ENCODE results near the gene HNRNPA3.

HNRNPA3 gene

DNA sequence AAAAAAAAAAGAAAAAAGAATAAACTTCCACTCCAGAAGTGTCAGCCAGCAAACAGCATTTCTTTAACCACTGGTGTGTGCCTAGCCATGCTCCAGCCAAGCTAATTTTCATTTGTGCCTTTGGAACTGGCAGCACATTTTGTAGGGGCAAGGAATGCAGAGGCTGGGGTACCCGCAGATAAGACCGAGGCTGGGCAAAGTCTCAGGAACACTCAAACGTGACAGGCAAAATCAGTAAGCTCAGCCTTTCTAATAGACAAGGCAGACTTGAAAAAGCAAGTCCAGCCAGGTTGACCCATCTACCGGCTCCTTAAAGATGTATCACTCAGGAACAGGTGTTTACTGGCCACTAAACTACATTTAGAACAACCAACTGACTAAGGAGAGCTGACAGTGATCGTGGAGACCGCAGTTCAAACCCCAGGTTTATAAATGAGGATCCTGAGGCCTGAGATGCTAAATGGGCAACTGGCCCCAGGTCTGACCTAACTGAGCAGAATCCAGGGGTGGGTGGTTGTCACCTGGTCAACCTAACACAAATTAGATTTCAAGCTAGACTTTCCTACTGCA lies 35.2 kb downstream of the HNRNPA3 start:
- Mint-ChIP-seq H3K4me1 (ENCODE audit: low read depth) (peaks cover 50% of the 10 kb centered on the region), H3K27ac (no peak overlapping the region), H3K27me3 (ENCODE audit: low read depth) (no peaks in the 10 kb centered on the region), H3K36me3 (ENCODE audit: low read depth) (peaks cover 32% of the 10 kb centered on the region), H3K4me3 (no peak overlapping the region), H3K9me3 (no peaks in the 10 kb centered on the region)
- DNase-seq (ENCODE audit: low spot score) = no peak

DNA sequence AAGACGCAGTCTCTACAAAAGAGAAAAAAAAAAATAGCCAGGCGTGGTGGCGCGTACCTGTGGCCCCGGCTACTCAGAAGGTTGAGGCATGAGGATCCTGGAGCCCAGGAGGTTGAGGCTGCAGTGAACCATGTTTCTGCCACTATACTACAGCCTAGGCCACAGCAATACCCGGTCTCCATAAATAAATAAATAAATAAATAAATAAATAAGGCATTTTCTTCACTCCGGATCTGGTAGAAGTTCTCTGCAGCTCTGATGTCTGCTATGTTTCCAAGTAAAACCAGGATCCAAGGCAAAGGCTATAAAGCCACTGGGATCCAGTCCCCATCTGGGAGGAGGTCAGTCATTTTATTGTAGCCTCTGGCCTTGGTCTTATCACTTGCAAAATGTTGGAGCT lies 36.4 kb downstream of the HNRNPA3 start:
- Mint-ChIP-seq H3K27ac (no peak overlapping the region), H3K4me3 (no peak overlapping the region), H3K9me3 (no peaks in the 10 kb centered on the region), H3K36me3 (ENCODE audit: low read depth) (peaks cover 38% of the 10 kb centered on the region), H3K27me3 (ENCODE audit: low read depth) (no peaks in the 10 kb centered on the region), H3K4me1 (ENCODE audit: low read depth) (peaks cover 51% of the 10 kb centered on the region)
- no peak for DNase-seq (ENCODE audit: low spot score)

DNA sequence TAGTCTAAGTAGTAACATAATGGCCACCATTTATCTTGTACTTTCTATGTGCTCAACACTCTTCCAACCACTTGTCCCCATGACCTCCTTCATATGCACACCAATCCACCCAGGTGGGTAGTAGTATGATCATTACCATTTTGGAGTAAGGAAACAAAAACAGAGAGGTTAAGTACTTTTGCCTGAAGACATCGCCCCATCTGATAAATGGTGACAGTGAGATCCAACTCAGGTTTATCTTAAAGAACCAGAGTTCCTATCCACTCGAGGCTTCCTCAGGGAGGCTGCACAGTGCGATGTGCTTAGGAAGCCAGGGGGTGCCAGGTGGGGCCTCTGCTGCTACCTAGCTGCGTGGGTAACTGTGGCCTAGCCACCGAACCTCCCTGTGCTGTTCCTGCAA lies 37.9 kb downstream of the HNRNPA3 start:
- no peak for DNase-seq (ENCODE audit: low spot score)
- Mint-ChIP-seq H3K4me1 (ENCODE audit: low read depth) (peaks cover 59% of the 10 kb centered on the region), H3K9me3 (no peaks in the 10 kb centered on the region), H3K27ac (peak overlapping the region; percentile 6), H3K36me3 (ENCODE audit: low read depth) (peaks cover 38% of the 10 kb centered on the region), H3K4me3 (no peak overlapping the region), H3K27me3 (ENCODE audit: low read depth) (no peaks in the 10 kb centered on the region)

- H3K4me3 Mint-ChIP-seq = no peak overlapping the region
- H3K36me3 Mint-ChIP-seq (ENCODE audit: low read depth) = peaks cover 40% of the 10 kb centered on the region
- H3K27ac Mint-ChIP-seq = peak overlapping the region; percentile 89
- no peaks in the 10 kb centered on the region for H3K9me3 Mint-ChIP-seq
- no peaks in the 10 kb centered on the region for H3K27me3 Mint-ChIP-seq (ENCODE audit: low read depth)
- peaks cover 58% of the 10 kb centered on the region for H3K4me1 Mint-ChIP-seq (ENCODE audit: low read depth)
- no peak for DNase-seq (ENCODE audit: low spot score)
These were observed 38.6 kb downstream of the HNRNPA3 start for GRCh38 chr2:177251165-177251542.

DNA sequence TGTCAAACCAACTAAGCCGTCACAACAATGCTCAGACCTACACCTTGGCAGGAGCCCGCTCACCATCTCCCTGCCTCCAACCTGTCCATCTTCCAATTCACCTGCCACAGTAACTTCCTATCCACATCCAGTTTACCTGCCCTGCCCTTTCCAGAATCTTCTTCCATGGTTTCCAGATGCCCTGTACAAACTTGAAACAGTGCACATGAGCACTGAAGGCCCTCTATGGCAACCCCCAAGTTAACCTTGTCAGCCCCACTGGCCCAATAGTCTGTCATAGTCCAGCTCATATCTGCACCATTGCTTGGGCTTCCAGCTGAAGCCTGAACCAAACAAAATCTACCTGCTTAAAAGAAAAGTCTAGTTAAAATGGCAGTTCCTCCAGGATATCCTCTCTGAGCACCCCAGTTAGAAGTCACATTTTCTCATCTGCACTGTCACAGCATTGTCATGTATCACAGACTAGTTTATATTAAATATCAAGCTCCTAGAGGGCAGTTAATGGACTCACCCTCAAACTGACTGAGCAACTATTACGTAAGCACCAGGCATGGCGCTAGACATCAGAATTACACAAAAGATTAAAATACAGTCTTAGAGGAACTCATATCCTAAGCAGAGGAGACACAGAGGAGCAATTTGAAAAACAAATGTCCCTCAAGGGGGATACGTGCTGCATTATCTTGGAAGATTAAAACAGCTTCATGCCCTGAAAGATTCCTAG lies 40.4 kb downstream of the HNRNPA3 start:
- DNase-seq (ENCODE audit: low spot score) = no peak
- Mint-ChIP-seq H3K4me1 (ENCODE audit: low read depth) (peaks cover 60% of the 10 kb centered on the region), H3K4me3 (peak overlapping the region; percentile 40), H3K9me3 (no peaks in the 10 kb centered on the region), H3K27ac (peak overlapping the region; percentile 89), H3K36me3 (ENCODE audit: low read depth) (peaks cover 54% of the 10 kb centered on the region), H3K27me3 (ENCODE audit: low read depth) (no peaks in the 10 kb centered on the region)

GRCh38 chr2:177253704-177254103 lies 41.1 kb downstream of the HNRNPA3 start:
- H3K27ac Mint-ChIP-seq = peak overlapping the region; percentile 28
- H3K9me3 Mint-ChIP-seq = peaks cover 7% of the 10 kb centered on the region

DNA sequence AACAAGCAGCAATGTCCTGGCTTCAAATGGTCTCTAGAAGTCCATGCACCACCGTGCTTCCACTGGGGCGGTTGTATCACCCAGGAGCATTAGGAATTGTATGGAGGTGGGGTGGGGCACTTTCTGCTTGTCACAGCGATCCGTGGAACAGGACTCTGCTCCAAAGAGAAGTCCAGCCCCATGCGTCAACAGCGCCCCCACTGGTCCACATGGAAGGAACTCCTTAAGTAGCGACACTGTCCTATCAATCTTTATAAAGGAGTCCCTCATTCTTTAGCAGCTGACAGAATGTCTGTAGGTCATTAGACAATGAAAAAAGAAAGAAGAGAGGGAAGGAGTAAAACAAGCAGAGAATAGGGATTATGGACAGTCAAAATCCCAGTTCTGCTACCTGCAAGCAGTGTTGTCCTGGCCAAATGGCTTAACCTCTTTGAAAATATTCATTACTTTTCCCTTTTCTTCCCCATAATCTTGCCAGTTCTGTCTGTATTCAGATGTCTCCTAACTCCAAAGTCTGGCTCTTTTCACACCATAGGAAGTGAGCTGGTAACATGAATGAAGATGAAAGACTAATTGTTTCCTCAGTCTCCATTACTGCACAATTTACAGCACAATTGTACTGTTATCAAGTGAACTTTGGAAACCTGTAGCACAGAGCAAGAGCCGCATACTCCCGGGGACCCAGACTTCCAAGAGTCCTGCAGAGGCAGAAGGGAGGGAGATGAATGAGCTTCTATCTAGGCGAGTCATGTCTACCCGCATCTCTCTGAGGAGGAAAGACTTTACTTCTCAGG lies 42.0 kb downstream of the HNRNPA3 start:
- Mint-ChIP-seq H3K36me3 (ENCODE audit: low read depth) (peaks cover 62% of the 10 kb centered on the region), H3K9me3 (peaks cover 8% of the 10 kb centered on the region), H3K4me1 (ENCODE audit: low read depth) (peaks cover 65% of the 10 kb centered on the region), H3K27ac (no peak overlapping the region), H3K27me3 (ENCODE audit: low read depth) (no peaks in the 10 kb centered on the region), H3K4me3 (no peak overlapping the region)
- no peak for DNase-seq (ENCODE audit: low spot score)

More at GRCh38 chr2:177253704-177254103, 41.1 kb downstream of the HNRNPA3 start:
- H3K4me3 Mint-ChIP-seq = no peak overlapping the region
- DNase-seq (ENCODE audit: low spot score) = no peak
- H3K36me3 Mint-ChIP-seq (ENCODE audit: low read depth) = peaks cover 59% of the 10 kb centered on the region
- H3K27me3 Mint-ChIP-seq (ENCODE audit: low read depth) = no peaks in the 10 kb centered on the region
- H3K4me1 Mint-ChIP-seq (ENCODE audit: low read depth) = peaks cover 63% of the 10 kb centered on the region

DNA sequence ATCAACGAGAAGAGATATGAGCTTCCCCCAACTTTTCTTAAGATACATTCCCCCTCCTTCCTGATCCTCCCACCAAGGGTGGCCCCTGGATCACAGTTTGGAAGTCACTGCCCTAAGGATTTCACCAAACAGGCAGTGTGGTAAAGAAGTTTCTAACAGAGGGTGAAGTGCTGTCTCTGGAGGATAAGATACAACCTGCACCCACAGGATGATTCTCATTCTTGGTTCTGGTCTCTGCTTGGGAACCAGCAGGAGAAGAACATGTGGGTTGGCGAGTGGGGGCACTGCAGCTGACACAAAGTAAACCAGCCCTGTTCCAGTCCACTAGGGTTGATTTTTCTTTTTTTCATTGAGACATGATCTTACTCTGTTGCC lies 42.6 kb downstream of the HNRNPA3 start:
- Mint-ChIP-seq H3K27ac (no peak overlapping the region), H3K36me3 (ENCODE audit: low read depth) (peaks cover 62% of the 10 kb centered on the region), H3K4me1 (ENCODE audit: low read depth) (peaks cover 65% of the 10 kb centered on the region), H3K9me3 (peaks cover 8% of the 10 kb centered on the region), H3K27me3 (ENCODE audit: low read depth) (no peaks in the 10 kb centered on the region), H3K4me3 (no peak overlapping the region)
- DNase-seq (ENCODE audit: low spot score) = no peak

- Mint-ChIP-seq H3K27ac (no peak overlapping the region), H3K4me3 (no peak overlapping the region), H3K36me3 (ENCODE audit: low read depth) (peaks cover 64% of the 10 kb centered on the region), H3K4me1 (ENCODE audit: low read depth) (peaks cover 61% of the 10 kb centered on the region), H3K27me3 (ENCODE audit: low read depth) (no peaks in the 10 kb centered on the region), H3K9me3 (peaks cover 8% of the 10 kb centered on the region)
- no peak for DNase-seq (ENCODE audit: low spot score)
These were observed 43.4 kb downstream of the HNRNPA3 start for GRCh38 chr2:177256026-177256425.

DNA sequence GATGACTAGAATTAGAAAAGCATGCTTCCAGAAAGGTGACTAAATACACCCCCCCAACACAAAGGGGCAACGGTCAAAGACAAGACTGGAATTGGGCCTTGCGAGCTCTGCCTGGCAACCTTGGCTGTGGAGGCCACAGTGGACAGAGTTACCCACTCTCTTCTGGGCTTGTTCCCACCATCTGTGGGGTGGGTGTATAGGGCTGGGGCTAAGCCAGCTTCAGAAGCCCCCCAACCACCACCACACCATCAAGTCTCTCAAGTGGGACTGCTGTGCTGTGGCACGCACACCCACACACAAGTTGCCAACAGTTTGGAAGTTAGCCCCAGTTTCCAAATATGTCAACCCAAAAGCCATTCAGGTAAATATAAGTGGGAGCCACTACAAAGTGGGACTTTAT lies 44.1 kb downstream of the HNRNPA3 start:
- Mint-ChIP-seq H3K9me3 (peaks cover 8% of the 10 kb centered on the region), H3K4me1 (ENCODE audit: low read depth) (peaks cover 64% of the 10 kb centered on the region), H3K4me3 (no peak overlapping the region), H3K27ac (no peak overlapping the region), H3K27me3 (ENCODE audit: low read depth) (no peaks in the 10 kb centered on the region), H3K36me3 (ENCODE audit: low read depth) (peaks cover 64% of the 10 kb centered on the region)
- no peak for DNase-seq (ENCODE audit: low spot score)

DNA sequence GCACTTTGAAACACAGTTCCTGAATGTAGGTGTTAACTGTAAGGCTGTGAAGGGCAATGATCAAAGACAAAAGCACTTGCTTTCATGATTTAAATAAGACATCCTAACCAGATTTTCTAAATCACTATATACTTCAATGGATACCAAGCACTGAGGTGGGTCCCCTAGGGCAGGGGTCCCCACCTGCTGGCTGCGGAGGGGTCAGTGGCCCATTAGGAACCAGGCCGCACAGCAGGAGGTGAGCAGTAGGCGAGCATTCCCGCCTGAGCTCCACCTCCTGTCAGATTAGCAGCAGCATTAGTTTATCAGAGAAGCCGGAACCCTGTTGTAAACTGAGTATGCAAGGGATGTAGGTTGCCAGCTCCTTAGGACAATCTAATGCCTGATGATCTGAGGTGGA lies 44.9 kb downstream of the HNRNPA3 start:
- no peak for DNase-seq (ENCODE audit: low spot score)
- H3K36me3 Mint-ChIP-seq (ENCODE audit: low read depth) = peaks cover 66% of the 10 kb centered on the region
- H3K27ac Mint-ChIP-seq = no peak overlapping the region
- H3K27me3 Mint-ChIP-seq (ENCODE audit: low read depth) = no peaks in the 10 kb centered on the region
- peaks cover 8% of the 10 kb centered on the region for H3K9me3 Mint-ChIP-seq
- H3K4me3 Mint-ChIP-seq = no peak overlapping the region
- H3K4me1 Mint-ChIP-seq (ENCODE audit: low read depth) = peaks cover 63% of the 10 kb centered on the region

- Mint-ChIP-seq H3K36me3 (ENCODE audit: low read depth) (peaks cover 63% of the 10 kb centered on the region), H3K4me3 (no peak overlapping the region), H3K9me3 (peaks cover 8% of the 10 kb centered on the region), H3K27me3 (ENCODE audit: low read depth) (no peaks in the 10 kb centered on the region), H3K4me1 (ENCODE audit: low read depth) (peaks cover 59% of the 10 kb centered on the region), H3K27ac (no peak overlapping the region)
- DNase-seq (ENCODE audit: low spot score) = no peak
These were observed 45.5 kb downstream of the HNRNPA3 start for GRCh38 chr2:177258059-177258458.

DNA sequence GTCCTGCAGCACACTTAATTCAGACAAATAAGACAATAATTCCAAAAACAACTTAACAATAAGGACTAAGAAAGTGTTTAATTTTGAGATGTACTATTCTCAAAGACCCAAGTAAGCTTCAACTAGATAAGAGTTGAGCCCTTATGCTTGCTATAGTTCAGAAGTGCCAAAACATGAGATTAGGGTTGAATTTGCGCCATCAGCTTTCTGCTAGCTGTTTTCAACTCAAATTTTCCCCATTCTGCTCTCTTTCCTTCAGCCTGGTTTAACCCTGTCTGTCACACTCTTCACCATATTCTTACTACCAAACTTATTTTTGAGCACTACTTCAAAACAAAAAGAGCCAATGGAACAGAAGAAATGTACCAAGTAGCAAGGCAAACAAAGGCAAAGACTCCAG lies 47.8 kb downstream of the HNRNPA3 start:
- H3K27me3 Mint-ChIP-seq (ENCODE audit: low read depth) = no peaks in the 10 kb centered on the region
- peak overlapping the region; percentile 53 for H3K4me3 Mint-ChIP-seq
- peaks cover 54% of the 10 kb centered on the region for H3K36me3 Mint-ChIP-seq (ENCODE audit: low read depth)
- peaks cover 8% of the 10 kb centered on the region for H3K9me3 Mint-ChIP-seq
- no peak for DNase-seq (ENCODE audit: low spot score)
- H3K27ac Mint-ChIP-seq = no peak overlapping the region
- H3K4me1 Mint-ChIP-seq (ENCODE audit: low read depth) = peaks cover 43% of the 10 kb centered on the region

All from T-helper 2 cell treated with Interferon-gamma antibody and Interleukin-4, amounts not matched to agents 5 μg/mL and 100 μg/mL, for 36 hours (primary cell).